DMS 273 (cell line): Measurements from ENCODE around the gene GLCE.
"Not testable (repeated sequence)": the region's sequence is repeated elsewhere in the genome, so short reads cannot be mapped to it uniquely, and the experiment has no call there.

Experiments used
- DNase-seq: peaks from one replicate; lab custom pipeline; 2025; ENCODE audit not compliant: unreplicated experiment; lab: John Stamatoyannopoulos, UW

The GLCE gene

GRCh38 chr15:69296606-69297005 is 136.2 kb downstream of the GLCE start:
- no peak for DNase-seq

- no peak for DNase-seq
These were observed 137.4 kb downstream of the GLCE start for GRCh38 chr15:69297642-69298353.

- DNase-seq, result no peak
These were observed 137.9 kb downstream of the GLCE start for GRCh38 chr15:69298354-69298696.

GRCh38 chr15:69298697-69299441 is 138.4 kb downstream of the GLCE start, which contains the start of gene PAQR5:
Gene PAQR5 (plus strand): TSS chr15:69298912. CDS start chr15:69360081, 61,169 bp downstream.
- peak; percentile 66 for DNase-seq

- no peak for DNase-seq
These were observed 139.0 kb downstream of the GLCE start for GRCh38 chr15:69299451-69299886.

DNA sequence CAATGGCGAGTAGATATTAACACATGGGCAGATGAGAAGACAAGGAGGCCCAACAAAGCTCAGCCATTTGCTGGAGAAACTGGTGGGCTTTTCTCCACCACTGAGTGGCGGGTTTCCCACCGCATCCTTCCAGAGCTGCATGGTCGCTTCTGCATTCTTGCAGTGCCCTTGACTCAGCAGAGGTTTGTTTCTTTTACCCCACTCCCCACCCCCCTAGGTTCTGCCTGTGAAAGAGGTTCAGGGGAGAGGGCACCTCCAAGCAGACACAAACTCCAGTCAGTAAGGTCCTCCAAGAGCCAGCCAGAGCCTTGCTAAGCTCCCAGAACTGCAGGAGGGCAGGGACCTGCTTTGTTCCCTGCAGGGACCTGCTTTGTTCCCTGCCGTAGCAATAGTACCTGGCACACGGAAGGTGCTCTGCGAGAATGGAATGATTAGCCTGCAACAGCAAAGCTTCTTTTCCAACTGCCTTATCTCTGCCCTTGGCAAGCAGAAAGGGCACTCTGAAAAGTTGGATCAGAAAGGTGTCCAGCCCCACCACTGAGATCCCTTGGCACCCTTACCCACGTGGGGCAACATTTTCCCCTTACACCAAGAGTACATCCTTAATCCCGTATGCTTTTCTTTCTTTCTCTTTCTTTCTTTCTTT is 139.6 kb downstream of the GLCE start:
- no peak for DNase-seq

- not testable (repeated sequence) for DNase-seq
These were observed 140.7 kb downstream of the GLCE start for GRCh38 chr15:69301101-69301500.

GRCh38 chr15:69302087-69302486 is 141.7 kb downstream of the GLCE start:
- not testable (repeated sequence) for DNase-seq

GRCh38 chr15:69302929-69303328 is 142.5 kb downstream of the GLCE start:
- DNase-seq, result no peak

DNA sequence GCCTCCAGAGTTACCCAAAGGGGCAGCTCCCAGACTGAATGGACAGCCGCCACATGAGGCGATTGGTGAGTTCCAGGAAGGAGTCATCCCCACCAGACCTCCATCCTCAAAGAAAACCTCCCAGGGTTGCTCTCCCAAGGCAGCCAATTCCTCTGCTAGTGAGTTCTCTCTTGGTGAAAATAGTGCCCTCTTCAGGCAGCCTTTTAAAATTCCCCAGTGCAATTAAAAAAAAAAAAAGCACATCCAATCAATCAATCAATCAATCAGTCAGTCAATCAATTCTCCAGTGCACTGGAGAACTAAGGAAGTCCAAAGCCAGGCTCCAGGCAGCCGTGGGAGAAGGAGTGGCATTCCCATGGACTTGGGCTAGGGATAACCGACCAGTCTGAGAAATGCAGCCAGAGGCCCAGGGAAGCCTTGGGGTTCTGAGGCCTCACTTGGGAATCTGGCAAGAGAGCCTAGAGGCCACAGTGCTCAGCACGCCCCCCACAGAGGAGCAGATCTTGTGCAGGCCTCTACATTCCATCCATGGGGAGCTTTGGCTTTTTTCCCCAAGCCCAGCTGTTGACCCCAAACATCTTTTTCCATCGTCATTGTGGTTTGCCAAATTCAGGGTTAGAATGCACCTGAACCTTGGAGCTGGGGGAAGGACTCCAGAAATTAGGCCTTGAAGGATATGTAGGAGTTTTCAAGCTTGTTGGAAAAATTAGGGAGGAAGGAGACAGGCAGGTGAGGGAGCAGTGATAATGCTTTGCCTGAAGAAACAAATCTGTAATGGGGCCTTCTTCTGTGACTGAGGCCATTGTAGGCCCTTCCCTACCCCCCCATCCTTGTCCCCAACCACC is 143.1 kb downstream of the GLCE start:
- DNase-seq, result peak; percentile 14

DNA sequence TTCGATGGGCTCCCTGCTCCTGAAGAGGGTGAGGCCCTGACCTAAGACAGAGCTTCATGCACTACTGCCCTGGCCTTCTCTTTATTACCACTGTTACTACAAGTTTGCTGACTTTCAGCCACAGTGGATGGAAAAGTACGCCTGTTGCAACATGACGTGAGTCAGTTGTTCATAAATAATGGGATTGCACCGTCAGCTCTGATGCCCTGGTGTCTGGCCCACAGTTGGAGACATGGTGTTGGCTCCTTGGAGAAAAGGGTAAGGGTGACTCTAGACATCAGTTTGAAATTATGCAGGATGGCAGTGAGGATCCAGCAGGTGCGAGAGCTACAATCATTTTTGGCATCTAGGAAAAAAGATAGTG is 143.7 kb downstream of the GLCE start:
- no peak for DNase-seq

DNA sequence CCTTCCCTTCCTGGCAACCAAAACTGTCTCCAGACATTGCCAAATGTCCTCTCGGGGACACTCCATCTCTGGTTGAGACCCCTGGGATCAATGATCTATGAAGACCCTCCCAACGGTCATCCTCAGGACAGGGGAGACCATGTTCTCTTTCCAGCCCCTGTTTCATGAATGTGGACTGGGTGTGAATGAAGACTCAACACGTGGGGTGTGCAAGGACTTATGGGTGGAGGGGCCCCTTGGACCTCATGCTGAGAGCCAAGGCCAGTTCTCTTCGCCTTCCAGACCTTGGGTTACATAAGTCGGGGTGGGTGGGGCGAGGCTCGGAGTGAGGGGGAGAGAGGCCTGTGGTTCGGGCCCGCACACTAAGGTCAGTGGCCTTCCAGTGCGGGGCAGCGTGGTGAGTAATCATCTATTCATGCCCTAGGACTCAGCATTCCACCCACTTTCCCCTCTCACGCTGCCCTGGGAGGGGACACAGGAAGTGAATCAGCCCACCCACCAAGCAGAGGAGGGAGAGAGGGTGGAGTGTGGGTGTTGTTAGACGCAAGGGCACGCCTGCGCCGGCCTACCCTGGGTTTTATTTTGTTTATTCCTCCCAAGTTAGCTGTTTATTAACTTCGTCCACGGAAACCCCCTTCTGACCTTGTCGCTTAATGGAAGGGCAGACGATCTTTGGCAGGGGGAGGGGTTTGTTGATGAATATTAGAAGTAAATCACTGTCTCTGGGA is 144.9 kb downstream of the GLCE start:
- no peak for DNase-seq

DNA sequence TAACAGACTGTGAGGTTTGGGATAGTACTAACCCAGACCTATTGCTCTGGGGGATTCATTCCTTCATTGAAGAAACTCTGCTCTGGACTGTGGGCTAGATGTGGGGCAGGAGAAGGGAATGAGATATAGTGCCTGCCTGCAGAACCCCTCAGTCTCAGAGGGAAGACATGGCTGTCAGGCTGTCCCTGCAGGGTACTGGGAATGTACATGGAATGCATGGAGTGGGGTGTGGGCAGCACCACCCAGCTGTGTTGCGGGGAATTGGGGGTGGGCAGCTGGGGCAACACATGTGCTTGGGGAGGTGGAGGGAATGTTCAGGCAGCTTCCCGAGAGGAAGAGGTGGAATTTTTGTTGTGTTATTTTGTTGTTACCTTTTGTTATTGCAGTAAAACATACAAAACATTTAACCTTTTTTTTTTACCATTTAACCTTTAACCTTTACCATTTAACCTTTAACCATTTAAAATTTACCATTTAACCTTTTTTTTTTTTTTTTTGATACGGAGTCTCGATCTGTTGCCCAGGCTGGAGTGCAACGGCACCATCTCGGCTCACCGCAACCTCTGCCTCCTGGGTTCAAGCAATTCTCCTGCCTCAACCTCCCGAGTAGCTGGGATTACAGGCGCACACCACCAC is 145.6 kb downstream of the GLCE start:
- DNase-seq, result no peak

GRCh38 chr15:69307939-69308338 is 147.5 kb downstream of the GLCE start:
- no peak for DNase-seq

GRCh38 chr15:69308949-69309348 is 148.5 kb downstream of the GLCE start:
- no peak for DNase-seq

DNA sequence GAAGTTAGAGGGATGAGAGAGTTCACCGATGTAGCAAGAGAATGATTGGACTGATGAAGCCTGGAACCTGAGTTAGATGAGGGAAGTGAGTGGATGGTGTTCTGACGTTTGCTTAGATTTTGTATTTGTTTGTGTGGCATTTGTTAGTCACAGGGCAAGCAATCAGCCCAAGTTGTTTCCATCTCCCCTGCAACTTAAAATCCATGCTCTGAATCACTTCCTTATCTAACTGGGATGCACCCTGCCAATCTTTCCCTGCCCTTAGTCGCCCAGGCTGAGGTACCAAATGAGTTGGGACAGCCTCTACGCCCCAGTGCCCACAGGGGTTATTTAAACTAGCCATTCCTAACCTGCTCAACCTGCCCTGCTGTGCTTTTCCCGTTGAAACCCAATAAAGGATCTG is 150.9 kb downstream of the GLCE start:
- no peak for DNase-seq

GRCh38 chr15:69313432-69314000 is 153.1 kb downstream of the GLCE start:
- no peak for DNase-seq

DNA sequence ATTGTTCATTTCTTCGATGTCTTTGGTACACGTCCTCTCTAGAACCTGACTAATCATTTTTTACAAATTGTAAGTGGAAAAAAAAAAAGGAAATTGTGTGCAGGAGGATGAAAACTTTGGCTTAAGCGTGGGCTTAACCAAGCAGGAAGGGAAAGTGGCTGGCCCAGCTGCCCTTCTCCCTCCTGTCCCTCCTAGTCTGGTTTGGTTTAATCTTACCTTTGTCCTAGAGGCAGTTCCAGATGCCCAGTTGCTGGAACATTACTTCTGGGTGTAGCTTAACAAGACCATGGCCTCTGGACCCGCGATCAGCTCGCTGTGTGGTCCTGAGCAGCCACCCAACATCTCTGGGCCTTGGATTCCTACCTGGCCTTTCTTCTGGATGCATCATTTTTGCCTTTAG is 153.7 kb downstream of the GLCE start:
- DNase-seq, result no peak

GRCh38 chr15:69314736-69315135 is 154.3 kb downstream of the GLCE start:
- no peak for DNase-seq
